Endodermal cell (in vitro differentiated cells): ENCODE results near the gene CBR1. TPM values are rescaled to one million over a fixed set of nuclear protein-coding genes. Genes with fewer than 3 reads are reported as not detected.

Experiments
- DNase-seq: peaks from one replicate; pipeline ENCODE4 v3.0.0-alpha.2; 2017
- H3K27ac ChIP-seq: 2 replicates; pipeline ENCODE4 v1.5.1; 2013; ENCODE audit warnings: mild to moderate bottlenecking, low read depth, low read length, moderate library complexity
- H3K27me3 ChIP-seq: 2 replicates; pipeline ENCODE4 v1.6.1; 2013; ENCODE audit warnings: mild to moderate bottlenecking, low read length, moderate library complexity; ENCODE audit not compliant: insufficient read depth, control insufficient read depth, poor library complexity, severe bottlenecking
- H3K36me3 ChIP-seq: 2 replicates; pipeline ENCODE4 v1.7.0; 2013; ENCODE audit warnings: mild to moderate bottlenecking, low read length, moderate library complexity; ENCODE audit not compliant: control insufficient read depth, insufficient read depth
- H3K4me1 ChIP-seq: one replicate; pipeline ENCODE4 v1.7.0; 2013; ENCODE audit warnings: low read length; ENCODE audit not compliant: control insufficient read depth, insufficient read depth
- H3K4me3 ChIP-seq: 2 replicates; pipeline ENCODE4 v1.5.1; 2013; ENCODE audit warnings: mild to moderate bottlenecking, low read length, moderate library complexity
- H3K9ac ChIP-seq: 2 replicates; pipeline ENCODE4 v1.6.1; 2013; ENCODE audit warnings: mild to moderate bottlenecking, low read length, moderate library complexity; ENCODE audit not compliant: poor library complexity, severe bottlenecking; ENCODE audit errors: extremely low read depth
- H3K9me3 ChIP-seq: 2 replicates; pipeline ENCODE4 v1.6.1; 2013; ENCODE audit warnings: mild to moderate bottlenecking, low read length, moderate library complexity; ENCODE audit not compliant: control insufficient read depth
- H3K27ac Mint-ChIP-seq: 2 replicates; pipeline ENCODE4 v1.8.0; 2020; ENCODE audit warnings: mixed read lengths
- H3K27me3 Mint-ChIP-seq: 2 replicates; pipeline ENCODE4 v1.8.0; 2021; ENCODE audit warnings: mild to moderate bottlenecking, mixed read lengths; ENCODE audit not compliant: insufficient read depth
- H3K36me3 Mint-ChIP-seq: 2 replicates; pipeline ENCODE4 v1.8.0; 2020; ENCODE audit warnings: low read depth, mixed read lengths
- H3K4me1 Mint-ChIP-seq: 2 replicates; pipeline ENCODE4 v1.8.0; 2020; ENCODE audit warnings: mixed read lengths
- H3K4me3 Mint-ChIP-seq: 2 replicates; pipeline ENCODE4 v1.8.0; 2020; ENCODE audit warnings: mild to moderate bottlenecking, moderate library complexity, mixed read lengths
- H3K9me3 Mint-ChIP-seq: 2 replicates; pipeline ENCODE4 v1.8.0; 2020; ENCODE audit warnings: mild to moderate bottlenecking, mixed read lengths
- WGBS, 2 experiments: methylation state at CpG; one replicate each; pipeline versions ENCODE4 v1.1.5 to v1.1.7; 2013; ENCODE audit warnings: missing lambda C conversion rate in 2 of 2, mixed read lengths in 1 of 2; ENCODE audit not compliant: insufficient coverage in 1 of 2, insufficient read length in 1 of 2; 5-methylcytosine and 5-hydroxymethylcytosine counted together
- total RNA-seq, 2 donors: library from RNA; stranded (reverse); fragmentation: NEBNext Ultra II Directional in 1 of 2; extraction: Animal tissue kit (Norgen Biotek cat#: 25700) in 1 of 2; gene quantifications; 2 replicates in 1 of 2; 3 replicates in 1 of 2; pipeline ENCODE4 v1.2.1, GENCODE V29; 2021
- TF ChIP-seq, protein P1 (sequence below): fragments of 200-600 bp; sonication (generic); conservative IDR thresholded peaks from 2 replicates; pipeline ENCODE4 v1.5.0; 2021; ENCODE audit warnings: antibody characterized with exemption, mild to moderate bottlenecking

CBR1 gene
- total RNA-seq, 2 donors from 2014 or later: 0.40 to 15.1 TPM

GRCh38 chr21:36040389-36040788 lies 29.4 kb upstream of the CBR1 start:
- H3K9ac ChIP-seq: no peak overlapping the region
- H3K27me3 ChIP-seq: no peaks in the 10 kb centered on the region
- no peaks in the 10 kb centered on the region for H3K27me3 Mint-ChIP-seq
- H3K4me1 Mint-ChIP-seq: peaks cover 5% of the 10 kb centered on the region
- TF ChIP-seq, protein P1, sequence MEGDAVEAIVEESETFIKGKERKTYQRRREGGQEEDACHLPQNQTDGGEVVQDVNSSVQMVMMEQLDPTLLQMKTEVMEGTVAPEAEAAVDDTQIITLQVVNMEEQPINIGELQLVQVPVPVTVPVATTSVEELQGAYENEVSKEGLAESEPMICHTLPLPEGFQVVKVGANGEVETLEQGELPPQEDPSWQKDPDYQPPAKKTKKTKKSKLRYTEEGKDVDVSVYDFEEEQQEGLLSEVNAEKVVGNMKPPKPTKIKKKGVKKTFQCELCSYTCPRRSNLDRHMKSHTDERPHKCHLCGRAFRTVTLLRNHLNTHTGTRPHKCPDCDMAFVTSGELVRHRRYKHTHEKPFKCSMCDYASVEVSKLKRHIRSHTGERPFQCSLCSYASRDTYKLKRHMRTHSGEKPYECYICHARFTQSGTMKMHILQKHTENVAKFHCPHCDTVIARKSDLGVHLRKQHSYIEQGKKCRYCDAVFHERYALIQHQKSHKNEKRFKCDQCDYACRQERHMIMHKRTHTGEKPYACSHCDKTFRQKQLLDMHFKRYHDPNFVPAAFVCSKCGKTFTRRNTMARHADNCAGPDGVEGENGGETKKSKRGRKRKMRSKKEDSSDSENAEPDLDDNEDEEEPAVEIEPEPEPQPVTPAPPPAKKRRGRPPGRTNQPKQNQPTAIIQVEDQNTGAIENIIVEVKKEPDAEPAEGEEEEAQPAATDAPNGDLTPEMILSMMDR: no peak
- H3K27ac ChIP-seq: no peak overlapping the region
- WGBS, 2 experiments: 93 to 94% methylated on average over 2 of the region's 2 CpGs
- no peak overlapping the region for H3K4me3 ChIP-seq
- H3K4me1 ChIP-seq: no peaks in the 10 kb centered on the region
- no peak overlapping the region for H3K27ac Mint-ChIP-seq
- no peaks in the 10 kb centered on the region for H3K9me3 Mint-ChIP-seq
- peaks cover 70% of the 10 kb centered on the region for H3K36me3 Mint-ChIP-seq
- no peak for DNase-seq
- H3K36me3 ChIP-seq: peaks cover 89% of the 10 kb centered on the region
- no peak overlapping the region for H3K4me3 Mint-ChIP-seq
- no peaks in the 10 kb centered on the region for H3K9me3 ChIP-seq

DNA sequence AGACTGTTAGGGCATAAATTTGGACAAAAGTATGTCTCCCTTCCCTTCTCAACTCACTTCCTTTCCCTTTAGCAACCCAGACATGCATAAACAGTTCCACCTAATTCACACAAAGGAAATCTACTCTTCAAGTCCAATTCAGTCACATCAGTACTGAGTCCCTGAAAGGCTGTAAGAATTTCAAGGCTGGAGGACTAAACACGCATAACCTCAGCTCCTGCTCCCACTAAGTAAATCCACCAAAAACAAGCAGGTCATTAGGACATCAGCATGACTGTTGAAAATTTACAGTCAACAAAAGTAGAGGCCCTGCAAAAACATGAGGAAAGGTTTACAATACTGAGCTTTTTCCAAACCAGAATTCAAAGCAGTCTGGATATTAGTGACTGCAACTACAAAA lies 27.9 kb upstream of the CBR1 start:
- no peaks in the 10 kb centered on the region for H3K27me3 ChIP-seq
- H3K4me1 ChIP-seq: no peaks in the 10 kb centered on the region
- no peak overlapping the region for H3K9ac ChIP-seq
- no peak overlapping the region for H3K27ac ChIP-seq
- H3K9me3 Mint-ChIP-seq: no peaks in the 10 kb centered on the region
- peaks cover 90% of the 10 kb centered on the region for H3K36me3 ChIP-seq
- TF ChIP-seq, protein P1: no peak
- no peaks in the 10 kb centered on the region for H3K27me3 Mint-ChIP-seq
- H3K9me3 ChIP-seq: no peaks in the 10 kb centered on the region
- no peak overlapping the region for H3K27ac Mint-ChIP-seq
- DNase-seq: no peak
- no peak overlapping the region for H3K4me3 ChIP-seq
- H3K4me3 Mint-ChIP-seq: no peak overlapping the region
- WGBS, 2 experiments: 93 to 100% methylated on average over 1 of the region's 1 CpG
- peaks cover 71% of the 10 kb centered on the region for H3K36me3 Mint-ChIP-seq
- H3K4me1 Mint-ChIP-seq: no peaks in the 10 kb centered on the region

DNA sequence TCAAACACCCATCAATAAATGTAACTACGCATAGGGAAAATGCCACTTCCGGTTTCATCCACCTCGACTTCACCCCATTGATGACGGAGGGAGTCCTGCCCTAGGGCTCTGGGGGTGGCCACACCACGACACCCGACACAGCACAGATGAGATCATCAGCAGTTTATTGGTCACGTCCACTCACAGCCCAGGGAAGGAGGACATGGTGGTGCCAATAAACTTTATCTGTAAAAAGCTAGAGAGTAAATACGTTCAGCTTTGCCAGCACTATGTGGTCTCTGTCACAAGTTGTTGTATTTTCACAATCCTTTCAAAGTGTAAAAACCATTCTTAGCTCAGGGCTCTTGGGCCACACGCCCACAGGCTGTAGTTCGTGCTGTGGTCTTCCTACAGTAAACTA lies 25.8 kb upstream of the CBR1 start:
- Mint-ChIP-seq H3K27me3 (no peaks in the 10 kb centered on the region), H3K9me3 (no peaks in the 10 kb centered on the region), H3K4me3 (no peak overlapping the region), H3K36me3 (peaks cover 75% of the 10 kb centered on the region), H3K27ac (no peak overlapping the region), H3K4me1 (no peaks in the 10 kb centered on the region)
- no peaks in the 10 kb centered on the region for H3K4me1 ChIP-seq
- peaks cover 91% of the 10 kb centered on the region for H3K36me3 ChIP-seq
- no peaks in the 10 kb centered on the region for H3K9me3 ChIP-seq
- H3K4me3 ChIP-seq: no peak overlapping the region
- 79 to 89% methylated on average over 4 to 10 of the region's 10 CpGs for WGBS, 2 experiments
- no peak for DNase-seq
- TF ChIP-seq, protein P1: no peak
- H3K27ac ChIP-seq: no peak overlapping the region
- no peaks in the 10 kb centered on the region for H3K27me3 ChIP-seq
- H3K9ac ChIP-seq: no peak overlapping the region
